HepG2 (cell line): ENCODE results near the gene RNF182. TPM values are rescaled to one million over a fixed set of nuclear protein-coding genes. Genes with fewer than 3 reads are reported as not detected.
A peak's percentile ranks its signal among the peaks of the same experiment; 100 is the strongest.

Experiments
- ATAC-seq: fragments of 200-7000 bp; cut with Tn5 transposase; 3 replicates; pipeline ENCODE4 v1.9.1; 2020; ENCODE audit warnings: mild to moderate bottlenecking, moderate library complexity
- BruUV-seq: library from RNA; stranded (reverse); fragments of 400-500 nt; replicated peaks from 2 replicates; lab custom pipeline; 2021; lab: Mats Ljungman, UMichigan
- CTCF ChIA-PET: fragments of 300-600 bp; formaldehyde crosslinking; extraction: SDS; loops from one replicate; lab custom pipeline; 2021; ENCODE audit warnings: low total read pairs, inconsistent platforms, low intra/inter-chr PET ratio; lab: Yijun Ruan, JAX
- POLR2A ChIA-PET: fragments of 350-600 bp; sonication (Branson Sonifier 250); formaldehyde crosslinking; loops from one replicate; lab custom pipeline; 2020; ENCODE audit warnings: antibody characterized with exemption, inconsistent platforms; lab: Yijun Ruan, JAX
- DNase-seq: peaks from one replicate; pipeline ENCODE4 v3.0.0-alpha.2; 2015; ENCODE audit warnings: low spot score
- FAIRE-seq: peaks from 3 replicates; lab custom pipeline; 2011; peaks lifted over from hg19 to GRCh38; lab: Jason Lieb, UNC
- H2AFZ ChIP-seq: one replicate; pipeline ENCODE4 v1.6.1; 2011; ENCODE audit warnings: low read length, inconsistent platforms
- H3K27ac ChIP-seq: fragments of 300-600 bp; 3 replicates; pipeline ENCODE4 v1.8.0; 2011; ENCODE audit warnings: mixed run types, mild to moderate bottlenecking, mixed read lengths, low read length, inconsistent platforms; ENCODE audit not compliant: insufficient read depth; ENCODE audit errors: extremely low read length
- H3K27me3 ChIP-seq, 2 experiments: fragments of 200-600 bp in 1 of 2; 2 replicates in 1 of 2; 3 replicates in 1 of 2; pipeline versions ENCODE4 v1.6.0 to v1.8.0; 2011; ENCODE audit warnings: low read length in 2 of 2, mild to moderate bottlenecking in 2 of 2, moderate library complexity in 2 of 2, inconsistent platforms in 1 of 2; ENCODE audit not compliant: insufficient read depth in 2 of 2, control insufficient read depth in 1 of 2
- H3K36me3 ChIP-seq, 2 experiments: fragments of 200-600 bp in 1 of 2; replicated peaks in 1 of 2; 2 replicates in 1 of 2; 3 replicates in 1 of 2; pipeline versions ENCODE4 v1.5.1 to v1.8.0; 2011; ENCODE audit warnings: low read length in 2 of 2, inconsistent platforms in 1 of 2; ENCODE audit not compliant: insufficient read depth in 2 of 2, control insufficient read depth in 1 of 2
- H3K4me1 ChIP-seq: 2 replicates; pipeline ENCODE4 v1.5.1; 2012; ENCODE audit warnings: low read length, inconsistent platforms; ENCODE audit not compliant: insufficient read depth
- H3K4me2 ChIP-seq: 2 replicates; pipeline ENCODE4 v1.6.0; 2011; ENCODE audit warnings: low read depth, low read length, inconsistent platforms
- H3K4me3 ChIP-seq, 3 experiments: fragments of 200-600 bp in 1 of 3; sonication (generic), shearing (Covaris generic) in 1 of 3; replicated peaks in 1 of 3; 2 replicates each; pipeline ENCODE4 v1.5.1; 2011 to 2016; ENCODE audit warnings: low read length in 3 of 3, inconsistent platforms in 2 of 3, low read depth in 2 of 3, mild to moderate bottlenecking in 2 of 3, control low read depth in 1 of 3, mixed read lengths in 1 of 3; ENCODE audit not compliant: insufficient read depth in 1 of 3
- H3K79me2 ChIP-seq: one replicate; pipeline ENCODE4 v1.6.1; 2011; ENCODE audit warnings: low read length, inconsistent platforms; ENCODE audit not compliant: insufficient read depth
- H3K9ac ChIP-seq: 2 replicates; pipeline ENCODE4 v1.6.0; 2011; ENCODE audit warnings: mild to moderate bottlenecking, low read depth, low read length, inconsistent platforms; ENCODE audit not compliant: insufficient read depth
- H3K9me3 ChIP-seq: 2 replicates; pipeline ENCODE4 v1.5.1; 2012; ENCODE audit warnings: mild to moderate bottlenecking, low read length
- H4K20me1 ChIP-seq: 2 replicates; pipeline ENCODE4 v1.6.0; 2011; ENCODE audit warnings: inconsistent platforms, mild to moderate bottlenecking, low read length, moderate library complexity; ENCODE audit not compliant: insufficient read depth
- CEBPG ChIP-seq: IDR thresholded peaks from 2 replicates; pipeline ENCODE4 v1.6.1; 2016
- CHCHD3 ChIP-seq: sonication (generic); formaldehyde crosslinking; IDR thresholded peaks from 2 replicates; pipeline ENCODE4 v1.8.0; 2022; ENCODE audit warnings: mild to moderate bottlenecking, missing genetic modification reagents, moderate library complexity
- ELF1 ChIP-seq: sonication (generic); formaldehyde crosslinking; IDR thresholded peaks from 2 replicates; pipeline ENCODE4 v1.4.0; 2020; ENCODE audit warnings: missing genetic modification reagents
- FIP1L1 ChIP-seq: fragments of 200-400 bp; formaldehyde crosslinking; IDR thresholded peaks from 2 replicates; pipeline ENCODE4 v1.6.1; 2018; ENCODE audit warnings: low read depth, mild to moderate bottlenecking, low read length, moderate library complexity, borderline replicate concordance; ENCODE audit not compliant: insufficient read depth
- MAFK ChIP-seq, 2 experiments: IDR thresholded peaks in 1 of 2; conservative IDR thresholded peaks in 1 of 2; 2 replicates each; pipeline ENCODE4 v1.6.1; 2011; ENCODE audit warnings: improper control_type of control experiment in 2 of 2, low read length in 2 of 2
- POLR2AphosphoS2 ChIP-seq: IDR thresholded peaks from 2 replicates; pipeline ENCODE4 v1.6.1; 2011; ENCODE audit warnings: low read depth, low read length, improper control_type of control experiment
- SIX4 ChIP-seq: sonication (generic); formaldehyde crosslinking; IDR thresholded peaks from 2 replicates; pipeline ENCODE4 v1.4.0; 2020; ENCODE audit warnings: missing genetic modification reagents
- ZNF350 ChIP-seq: sonication (generic); formaldehyde crosslinking; IDR thresholded peaks from 2 replicates; pipeline ENCODE4 v1.4.0; 2020; ENCODE audit warnings: mild to moderate bottlenecking, low read depth, missing genetic modification reagents, borderline replicate concordance
- ZNF703 ChIP-seq: sonication (generic); formaldehyde crosslinking; IDR thresholded peaks from 2 replicates; pipeline ENCODE4 v1.5.1; 2020; ENCODE audit warnings: missing genetic modification reagents, mild to moderate bottlenecking, moderate library complexity, borderline replicate concordance
- whole genome bisulfite sequencing: methylation state at CpG from one replicate; pipeline ENCODE4 v1.1.6; 2017; ENCODE audit warnings: low lambda C conversion rate; 5-methylcytosine and 5-hydroxymethylcytosine counted together
- in situ Hi-C: cut with HindIII; loops from 2 replicates; pipeline ENCODE4 v1.10.0; 2017; ENCODE audit warnings: low pct_unique_long_range_greater_than_20kb; ENCODE audit not compliant: extremely low pct_ligation_motif_present
- intact Hi-C: fragments of 100-400 bp; cut with micrococcal nuclease; formaldehyde crosslinking; loops from one replicate; pipeline ENCODE4 v1.10.0; 2022; ENCODE audit not compliant: unreplicated experiment
- polyA plus RNA-seq, 8 experiments: library from polyadenylated mRNA; depleted of rRNA in 3 of 8; stranded (reverse) in 7 of 8; unstranded in 1 of 8; fragments of >200 nt; fragmentation: Illumina TruSeq in 4 of 8; extraction: Trizol in 4 of 8; gene quantifications; 2 replicates each; pipeline versions ENCODE4 v1.2.1 to v1.2.3, GENCODE V29; 2011 to 2016; ENCODE audit warnings: low read depth in 4 of 8, missing spikeins in 1 of 8, mixed read lengths in 1 of 8; ENCODE audit not compliant: insufficient read depth in 1 of 8
- total RNA-seq, 5 experiments: library from RNA; depleted of rRNA; stranded (reverse); fragments of >200 nt; fragmentation: Illumina TruSeq; extraction: Trizol; gene quantifications; 2 replicates each; pipeline ENCODE4 v1.2.3, GENCODE V29; 2016; ENCODE audit warnings: low read depth in 1 of 5
- TF ChIP-seq, protein P1 (sequence below): sonication (generic); formaldehyde crosslinking; IDR thresholded peaks from 2 replicates; pipeline ENCODE4 v1.4.0; 2020; ENCODE audit warnings: mild to moderate bottlenecking, low read depth, missing genetic modification reagents
- TF ChIP-seq, protein P2 (sequence below): sonication (generic); formaldehyde crosslinking; IDR thresholded peaks from 2 replicates; pipeline ENCODE4 v1.4.0; 2020; ENCODE audit warnings: missing genetic modification reagents, mild to moderate bottlenecking, borderline replicate concordance

The RNF182 gene
- total and polyA plus RNA-seq, 2 of the 13 experiments (the other 11 are each of a cell fraction or from before 2014, with no cell fraction given): not detected

DNA sequence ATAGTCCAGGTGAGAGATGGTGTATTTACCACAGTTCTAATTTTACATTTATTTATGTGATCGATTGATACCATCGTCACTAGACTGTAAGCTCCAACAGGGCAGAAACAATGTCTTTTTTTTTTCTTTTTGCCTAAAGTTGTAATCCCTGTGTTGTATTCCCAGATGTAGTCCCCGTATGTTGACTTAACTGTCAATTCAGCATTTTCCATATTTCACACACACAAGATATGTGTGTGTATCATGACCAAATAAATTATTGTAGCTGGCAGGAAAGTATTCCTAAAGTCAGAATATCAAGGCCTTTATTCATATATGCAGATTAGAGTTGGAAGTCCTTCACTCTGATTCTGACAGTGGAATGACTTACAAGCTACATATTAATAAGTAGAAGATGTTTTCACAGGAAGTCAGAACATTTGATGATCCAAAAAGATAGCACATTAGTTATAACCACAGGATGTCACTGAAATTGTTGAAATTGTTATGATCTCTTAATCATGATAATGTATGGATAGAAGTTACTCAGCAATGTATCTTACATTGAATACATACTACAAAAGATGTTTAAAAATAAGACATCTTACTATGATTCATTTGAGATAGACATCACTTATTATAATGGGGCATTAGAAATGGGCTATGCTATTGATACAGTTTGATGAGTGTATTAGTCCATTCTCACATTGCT, 10.6 kb downstream of the RNF182 start:
- no peak for FAIRE-seq
- no peak overlapping the region for H3K4me3 ChIP-seq
- H2AFZ ChIP-seq: no peak overlapping the region
- H3K27ac ChIP-seq: no peak overlapping the region
- intact Hi-C loops (no loop called here), in situ Hi-C loops (no loop called here)
- no peak for DNase-seq
- no peak overlapping the region for H3K9ac ChIP-seq
- no peak overlapping the region for H3K4me2 ChIP-seq
- H3K79me2 ChIP-seq: no peaks in the 10 kb centered on the region
- no peaks in the 10 kb centered on the region for H3K36me3 ChIP-seq
- no peaks in the 10 kb centered on the region for H4K20me1 ChIP-seq
- ChIA-PET CTCF (no interaction called here), POLR2A (no interaction called here)
- ATAC-seq: no peak
- H3K4me1 ChIP-seq: no peaks in the 10 kb centered on the region
- H3K9me3 ChIP-seq: no peaks in the 10 kb centered on the region
- no TSS peak for BruUV-seq
- no peaks in the 10 kb centered on the region; a peak in 2 of 5 replicates for H3K27me3 ChIP-seq
- WGBS: 38% methylated on average over 3 of the region's 3 CpGs
- TF ChIP-seq MAFK (conservative IDR thresholded peaks at IDR 0.05 in 1 of 2, IDR thresholded peaks at IDR 0.05 in 1 of 2; ENCODE audit: low read length in 2 of 2) (peak; percentile 94 to 96), ELF1 (CRISPR knock-in tag) (no peak), CEBPG (CRISPR knock-in tag) (no peak), SIX4 (CRISPR knock-in tag) (no peak), ZNF350 (CRISPR knock-in tag) (no peak), FIP1L1 (no peak), POLR2AphosphoS2 (no peak), ZNF703 (CRISPR knock-in tag) (no peak), CHCHD3 (no peak)
- TF ChIP-seq, protein P1, sequence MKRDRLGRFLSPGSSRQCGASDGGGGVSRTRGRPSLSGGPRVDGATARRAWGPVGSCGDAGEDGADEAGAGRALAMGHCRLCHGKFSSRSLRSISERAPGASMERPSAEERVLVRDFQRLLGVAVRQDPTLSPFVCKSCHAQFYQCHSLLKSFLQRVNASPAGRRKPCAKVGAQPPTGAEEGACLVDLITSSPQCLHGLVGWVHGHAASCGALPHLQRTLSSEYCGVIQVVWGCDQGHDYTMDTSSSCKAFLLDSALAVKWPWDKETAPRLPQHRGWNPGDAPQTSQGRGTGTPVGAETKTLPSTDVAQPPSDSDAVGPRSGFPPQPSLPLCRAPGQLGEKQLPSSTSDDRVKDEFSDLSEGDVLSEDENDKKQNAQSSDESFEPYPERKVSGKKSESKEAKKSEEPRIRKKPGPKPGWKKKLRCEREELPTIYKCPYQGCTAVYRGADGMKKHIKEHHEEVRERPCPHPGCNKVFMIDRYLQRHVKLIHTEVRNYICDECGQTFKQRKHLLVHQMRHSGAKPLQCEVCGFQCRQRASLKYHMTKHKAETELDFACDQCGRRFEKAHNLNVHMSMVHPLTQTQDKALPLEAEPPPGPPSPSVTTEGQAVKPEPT: no peak
- TF ChIP-seq, protein P2, sequence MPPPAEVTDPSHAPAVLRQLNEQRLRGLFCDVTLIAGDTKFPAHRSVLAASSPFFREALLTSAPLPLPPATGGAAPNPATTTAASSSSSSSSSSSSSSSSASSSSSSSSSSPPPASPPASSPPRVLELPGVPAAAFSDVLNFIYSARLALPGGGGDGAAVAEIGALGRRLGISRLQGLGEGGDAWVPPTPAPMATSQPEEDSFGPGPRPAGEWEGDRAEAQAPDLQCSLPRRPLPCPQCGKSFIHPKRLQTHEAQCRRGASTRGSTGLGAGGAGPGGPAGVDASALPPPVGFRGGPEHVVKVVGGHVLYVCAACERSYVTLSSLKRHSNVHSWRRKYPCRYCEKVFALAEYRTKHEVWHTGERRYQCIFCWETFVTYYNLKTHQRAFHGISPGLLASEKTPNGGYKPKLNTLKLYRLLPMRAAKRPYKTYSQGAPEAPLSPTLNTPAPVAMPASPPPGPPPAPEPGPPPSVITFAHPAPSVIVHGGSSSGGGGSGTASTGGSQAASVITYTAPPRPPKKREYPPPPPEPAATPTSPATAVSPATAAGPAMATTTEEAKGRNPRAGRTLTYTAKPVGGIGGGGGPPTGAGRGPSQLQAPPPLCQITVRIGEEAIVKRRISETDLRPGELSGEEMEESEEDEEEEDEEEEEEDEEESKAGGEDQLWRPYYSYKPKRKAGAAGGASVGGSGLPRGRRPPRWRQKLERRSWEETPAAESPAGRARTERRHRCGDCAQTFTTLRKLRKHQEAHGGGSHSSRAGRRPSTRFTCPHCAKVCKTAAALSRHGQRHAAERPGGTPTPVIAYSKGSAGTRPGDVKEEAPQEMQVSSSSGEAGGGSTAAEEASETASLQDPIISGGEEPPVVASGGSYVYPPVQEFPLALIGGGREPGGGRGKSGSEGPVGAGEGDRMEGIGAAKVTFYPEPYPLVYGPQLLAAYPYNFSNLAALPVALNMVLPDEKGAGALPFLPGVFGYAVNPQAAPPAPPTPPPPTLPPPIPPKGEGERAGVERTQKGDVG: no peak
